ENCODE data around the gene TRPV4.

TRPV4 gene

GRCh38 chr12:109738878-109739665, 94.1 kb downstream of the TRPV4 start:
- DNase-seq = no peak

DNA sequence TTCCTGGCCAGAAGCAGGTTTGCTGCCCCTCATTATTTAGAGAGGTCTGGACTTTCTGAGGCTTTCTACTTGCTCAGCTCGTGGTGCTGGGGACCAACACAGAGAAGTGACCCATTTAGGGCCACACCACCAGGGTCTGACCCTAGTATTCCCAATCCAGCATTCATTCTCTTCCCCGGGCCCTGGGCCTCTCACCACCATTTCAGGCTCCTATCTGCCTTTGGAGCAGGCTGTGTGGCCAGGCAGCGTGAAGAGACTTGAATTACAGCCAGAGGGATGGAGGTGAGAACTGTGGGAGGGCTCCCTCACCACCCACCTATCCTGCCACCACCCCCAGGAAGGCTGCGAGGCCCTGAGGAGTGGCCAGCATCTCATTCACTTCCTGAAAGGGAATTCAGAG, 95.0 kb downstream of the TRPV4 start:
- no peak for DNase-seq

DNA sequence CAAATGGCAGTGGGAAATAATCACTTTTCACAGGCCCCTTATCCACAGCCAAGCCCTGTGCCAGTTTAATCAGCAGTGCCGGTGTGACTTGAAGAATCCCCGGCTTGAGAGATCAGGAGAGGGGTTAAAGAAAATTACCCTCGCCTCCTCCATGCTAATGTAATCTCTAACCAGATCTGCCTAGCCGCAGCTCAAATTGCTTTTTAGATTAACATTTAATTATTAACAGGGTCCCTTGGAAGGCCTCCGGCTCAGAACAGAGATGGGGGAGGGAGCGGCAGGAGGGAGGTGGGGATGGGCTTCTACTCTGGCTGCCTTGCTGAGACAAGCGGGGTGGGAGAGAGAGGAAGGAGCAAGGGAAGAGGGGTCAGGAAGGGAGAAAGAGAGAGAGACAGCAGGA, 95.6 kb downstream of the TRPV4 start:
- DNase-seq = no peak

GRCh38 chr12:109737126-109737525, 96.1 kb downstream of the TRPV4 start:
- DNase-seq = no peak

GRCh38 chr12:109736552-109737108, 96.6 kb downstream of the TRPV4 start:
- peak; percentile 36 for DNase-seq

DNA sequence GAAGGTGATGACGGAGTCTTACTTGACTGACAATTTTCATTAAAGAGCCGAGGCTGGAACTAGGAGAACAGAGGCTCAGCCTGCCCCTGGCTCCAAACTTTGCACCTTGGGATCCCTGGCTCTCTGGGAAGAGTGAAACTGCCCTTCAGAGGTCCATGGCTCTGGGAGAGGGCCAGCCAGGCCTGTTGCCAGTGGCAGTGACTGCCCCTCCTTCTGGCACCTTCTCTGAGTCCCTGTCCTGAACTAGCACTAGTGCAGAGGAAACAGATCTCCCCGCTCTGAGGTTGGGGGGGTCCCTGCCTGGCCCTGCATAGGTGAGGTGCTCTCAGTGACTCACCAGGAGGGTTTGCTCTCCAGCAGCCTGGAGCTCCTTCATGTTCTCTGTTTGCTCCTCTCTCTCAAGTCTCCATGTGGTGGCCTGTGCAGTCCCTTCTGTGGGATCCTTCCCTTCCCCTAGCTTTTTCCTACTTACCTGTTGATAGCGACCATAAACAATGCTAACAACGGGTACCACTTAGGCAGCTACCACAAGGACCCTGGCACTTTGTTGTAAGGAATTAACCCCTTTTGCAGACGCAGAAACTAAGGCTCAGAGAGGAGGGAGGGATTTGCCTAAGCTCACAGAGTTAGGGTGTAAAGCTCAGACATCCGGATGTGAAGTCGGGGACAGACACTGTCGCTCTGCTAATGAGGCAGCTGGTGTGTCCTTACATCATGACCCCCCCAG, 97.2 kb downstream of the TRPV4 start:
- no peak for DNase-seq

DNA sequence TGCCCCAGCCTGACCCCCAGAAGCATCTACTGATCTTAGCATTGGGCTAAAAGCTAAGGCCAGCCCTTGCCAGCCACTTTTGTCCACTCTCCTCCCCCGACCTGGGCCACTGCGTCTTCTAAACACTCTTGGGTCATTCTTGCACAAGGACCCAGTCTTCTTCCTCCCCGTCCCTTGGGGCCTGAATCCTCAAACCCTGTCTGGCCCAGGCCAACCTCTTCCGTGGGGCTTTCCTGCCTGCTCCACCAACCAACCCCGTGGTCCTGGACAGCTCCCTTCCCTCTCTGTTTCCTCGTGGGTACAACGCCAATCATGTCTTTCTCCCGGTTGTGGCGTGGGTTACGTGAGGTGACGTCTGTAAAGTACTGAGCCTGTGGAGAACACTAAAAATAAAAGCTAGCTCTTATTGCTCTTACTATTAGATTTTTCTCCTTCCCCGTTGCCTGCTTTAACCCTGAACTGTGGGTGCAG, 98.1 kb downstream of the TRPV4 start:
- no peak for DNase-seq

DNA sequence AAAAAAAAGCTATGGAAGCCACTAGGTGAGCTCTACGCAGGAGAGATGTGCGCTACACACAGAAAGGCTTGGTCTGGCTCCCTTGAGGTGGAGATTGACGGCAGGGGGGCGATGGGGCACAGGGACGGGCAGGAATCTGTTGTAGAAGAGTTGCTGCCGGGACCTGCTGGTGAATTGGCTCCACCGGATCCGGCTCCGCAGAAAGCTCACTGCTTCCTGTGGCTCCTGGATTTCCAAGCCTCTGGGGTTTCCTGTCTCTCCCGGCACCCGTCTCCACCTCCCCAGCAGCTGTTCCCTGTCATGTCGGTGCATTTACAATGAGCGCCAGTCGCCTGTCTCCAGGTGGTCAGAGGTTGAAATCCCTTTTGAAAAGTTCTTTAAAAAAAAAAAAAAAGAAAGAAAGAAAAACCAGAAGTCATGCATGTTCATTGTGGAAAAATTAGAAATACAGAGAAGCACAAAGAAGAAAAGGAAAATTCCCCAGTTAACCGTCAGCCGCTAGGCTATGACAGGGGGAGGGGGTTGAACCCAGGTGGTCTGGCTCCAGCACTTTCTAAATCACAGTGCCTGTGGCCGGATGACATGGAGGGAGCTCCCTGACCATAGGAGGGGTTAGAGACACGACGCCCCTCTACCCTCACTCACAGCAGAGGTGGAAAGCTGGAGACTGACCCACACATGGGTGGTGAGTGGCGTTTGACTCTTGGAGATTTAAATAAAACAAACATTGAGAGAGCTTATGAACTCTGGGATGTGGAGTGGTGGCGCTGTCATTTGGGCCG, 98.8 kb downstream of the TRPV4 start:
- no peak for DNase-seq
